GM21515 (cell line): ENCODE results near the gene VSIG4.

Source experiments
- ATAC-seq: cut with Tn5 transposase; IDR thresholded peaks from one replicate; pipeline ENCODE4 v1.9.1; 2021; ENCODE audit not compliant: unreplicated experiment

The VSIG4 gene

GRCh38 chrX:66009231-66009845 lies 30.5 kb downstream of the VSIG4 start:
- no peak for ATAC-seq

GRCh38 chrX:66008328-66008970 lies 31.4 kb downstream of the VSIG4 start:
- ATAC-seq: no peak

- no peak for ATAC-seq
These were observed 32.0 kb downstream of the VSIG4 start for GRCh38 chrX:66007851-66008250.

GRCh38 chrX:66005830-66006449 lies 33.9 kb downstream of the VSIG4 start:
- ATAC-seq: no peak

- no peak for ATAC-seq
These were observed 34.7 kb downstream of the VSIG4 start for GRCh38 chrX:66004928-66005829.

GRCh38 chrX:66002824-66003680 lies 36.8 kb downstream of the VSIG4 start:
- ATAC-seq: no peak

GRCh38 chrX:66001596-66001995 lies 38.3 kb downstream of the VSIG4 start:
- ATAC-seq: no peak

GRCh38 chrX:66000628-66001272 lies 39.1 kb downstream of the VSIG4 start:
- no peak for ATAC-seq

GRCh38 chrX:66000178-66000577 lies 39.7 kb downstream of the VSIG4 start:
- ATAC-seq: no peak

- ATAC-seq: no peak
These were observed 40.2 kb downstream of the VSIG4 start for GRCh38 chrX:65999563-66000148.

GRCh38 chrX:65999029-65999562 lies 40.8 kb downstream of the VSIG4 start:
- no peak for ATAC-seq

GRCh38 chrX:65997978-65998717 lies 41.7 kb downstream of the VSIG4 start:
- no peak for ATAC-seq

- no peak for ATAC-seq
These were observed 45.1 kb downstream of the VSIG4 start for GRCh38 chrX:65994519-65995506.

GRCh38 chrX:65993915-65994460 lies 45.9 kb downstream of the VSIG4 start:
- no peak for ATAC-seq

- ATAC-seq: no peak
These were observed 46.5 kb downstream of the VSIG4 start for GRCh38 chrX:65993332-65993731.

- no peak for ATAC-seq
These were observed 49.2 kb downstream of the VSIG4 start for GRCh38 chrX:65990702-65991101.

- ATAC-seq: no peak
These were observed 52.1 kb downstream of the VSIG4 start for GRCh38 chrX:65987811-65988210.
